GM19328 (cell line): ENCODE measurements around the gene FKBP3.

Experiments used
- ATAC-seq: cut with Tn5 transposase; IDR thresholded peaks from one replicate; pipeline ENCODE4 v1.9.1; 2021; ENCODE audit warnings: mild to moderate bottlenecking, moderate library complexity; ENCODE audit not compliant: unreplicated experiment

FKBP3 gene

DNA sequence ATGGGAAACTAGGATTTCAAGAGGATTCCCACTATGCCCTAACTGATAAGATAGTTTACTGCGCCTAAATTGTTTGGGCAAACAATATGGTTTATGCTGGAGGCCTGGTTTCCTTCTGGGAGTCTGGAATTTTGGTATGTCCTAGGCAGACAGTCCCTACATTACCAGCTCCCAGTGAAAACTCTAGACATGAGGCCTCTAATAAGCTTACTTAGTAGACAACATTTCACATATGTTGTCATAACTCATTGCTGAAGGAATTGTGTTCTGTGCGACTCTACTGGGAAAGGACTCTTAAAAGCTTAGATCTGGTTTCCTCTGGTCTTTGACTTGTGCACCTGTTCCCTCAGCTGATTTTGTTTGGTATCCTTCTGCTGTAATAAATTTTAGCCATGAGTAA lies 68.3 kb downstream of the FKBP3 start:
- ATAC-seq, result no peak
